Stimulated activated memory B cell treated with anti-CD40 and anti-IgM and Interleukin-4, amounts not matched to agents 10 μg/mL and 1 μg/mL and 100 μg/mL, for 72 hours (primary cell): ENCODE results near the gene SRGAP3.

ENCODE experiments used
- ATAC-seq: fragments of 150-1000 bp; cut with Tn5 transposase; 2 replicates; pipeline ENCODE4 v1.10.0; 2021
- H3K27ac Mint-ChIP-seq: one replicate; pipeline ENCODE4 v1.8.0; 2022; ENCODE audit warnings: mild to moderate bottlenecking, mixed read lengths
- H3K27me3 Mint-ChIP-seq: one replicate; pipeline ENCODE4 v1.8.0; 2022; ENCODE audit warnings: mixed read lengths
- H3K36me3 Mint-ChIP-seq: one replicate; pipeline ENCODE4 v1.8.0; 2022; ENCODE audit warnings: mixed read lengths
- H3K4me1 Mint-ChIP-seq: one replicate; pipeline ENCODE4 v1.8.0; 2022; ENCODE audit warnings: mixed read lengths
- H3K4me3 Mint-ChIP-seq: one replicate; pipeline ENCODE4 v1.8.0; 2022; ENCODE audit warnings: mild to moderate bottlenecking, moderate library complexity, mixed read lengths
- H3K9me3 Mint-ChIP-seq: one replicate; pipeline ENCODE4 v1.8.0; 2022; ENCODE audit warnings: mixed read lengths

The SRGAP3 gene

DNA sequence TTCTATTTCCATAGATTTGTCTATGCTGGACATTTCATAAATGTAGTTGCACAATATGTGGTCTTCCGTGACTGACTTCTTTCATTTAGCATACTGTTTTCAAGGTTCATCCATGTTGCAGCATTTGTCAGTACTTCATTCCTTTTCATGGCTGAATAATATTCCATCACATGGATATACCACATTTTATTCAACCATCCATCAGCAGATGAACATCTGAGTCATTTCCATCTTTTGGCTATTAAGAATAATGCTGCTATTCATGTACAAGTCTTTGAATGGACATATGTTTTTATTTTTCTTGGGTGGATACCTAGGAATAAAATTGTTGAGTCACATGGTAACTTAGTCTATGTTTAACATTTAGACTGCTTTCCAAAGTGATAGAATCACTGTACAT, 186.9 kb downstream of the SRGAP3 start:
- no peak overlapping the region for H3K4me3 Mint-ChIP-seq
- peaks cover 6% of the 10 kb centered on the region for H3K9me3 Mint-ChIP-seq
- H3K36me3 Mint-ChIP-seq: peaks cover 6% of the 10 kb centered on the region
- no peak overlapping the region for H3K27ac Mint-ChIP-seq
- H3K27me3 Mint-ChIP-seq: peaks cover 41% of the 10 kb centered on the region
- no peak for ATAC-seq
- peaks cover 8% of the 10 kb centered on the region for H3K4me1 Mint-ChIP-seq

DNA sequence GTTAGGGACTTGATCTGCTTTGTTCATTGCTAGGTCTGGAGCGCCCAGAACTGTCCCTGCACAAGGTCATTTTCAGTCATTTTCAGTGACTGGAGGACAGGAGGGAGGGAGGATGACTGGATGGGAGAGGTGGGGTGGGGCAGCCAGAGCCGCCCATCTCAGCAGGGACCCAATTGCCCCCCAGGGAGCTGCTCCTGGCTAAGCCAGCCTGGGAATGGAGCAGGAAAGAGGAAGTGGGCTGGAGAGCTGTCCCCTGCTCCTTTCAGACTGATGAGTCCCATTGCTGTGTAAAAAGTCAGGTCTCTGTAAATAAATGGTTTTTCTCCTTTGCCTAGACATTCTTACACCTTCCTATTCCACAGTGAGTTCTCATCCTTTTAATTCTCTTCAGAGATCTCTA, 187.8 kb downstream of the SRGAP3 start:
- Mint-ChIP-seq H3K4me1 (peaks cover 8% of the 10 kb centered on the region), H3K36me3 (peaks cover 6% of the 10 kb centered on the region), H3K27me3 (peaks cover 41% of the 10 kb centered on the region), H3K9me3 (peaks cover 6% of the 10 kb centered on the region), H3K27ac (no peak overlapping the region), H3K4me3 (no peak overlapping the region)
- ATAC-seq: no peak

DNA sequence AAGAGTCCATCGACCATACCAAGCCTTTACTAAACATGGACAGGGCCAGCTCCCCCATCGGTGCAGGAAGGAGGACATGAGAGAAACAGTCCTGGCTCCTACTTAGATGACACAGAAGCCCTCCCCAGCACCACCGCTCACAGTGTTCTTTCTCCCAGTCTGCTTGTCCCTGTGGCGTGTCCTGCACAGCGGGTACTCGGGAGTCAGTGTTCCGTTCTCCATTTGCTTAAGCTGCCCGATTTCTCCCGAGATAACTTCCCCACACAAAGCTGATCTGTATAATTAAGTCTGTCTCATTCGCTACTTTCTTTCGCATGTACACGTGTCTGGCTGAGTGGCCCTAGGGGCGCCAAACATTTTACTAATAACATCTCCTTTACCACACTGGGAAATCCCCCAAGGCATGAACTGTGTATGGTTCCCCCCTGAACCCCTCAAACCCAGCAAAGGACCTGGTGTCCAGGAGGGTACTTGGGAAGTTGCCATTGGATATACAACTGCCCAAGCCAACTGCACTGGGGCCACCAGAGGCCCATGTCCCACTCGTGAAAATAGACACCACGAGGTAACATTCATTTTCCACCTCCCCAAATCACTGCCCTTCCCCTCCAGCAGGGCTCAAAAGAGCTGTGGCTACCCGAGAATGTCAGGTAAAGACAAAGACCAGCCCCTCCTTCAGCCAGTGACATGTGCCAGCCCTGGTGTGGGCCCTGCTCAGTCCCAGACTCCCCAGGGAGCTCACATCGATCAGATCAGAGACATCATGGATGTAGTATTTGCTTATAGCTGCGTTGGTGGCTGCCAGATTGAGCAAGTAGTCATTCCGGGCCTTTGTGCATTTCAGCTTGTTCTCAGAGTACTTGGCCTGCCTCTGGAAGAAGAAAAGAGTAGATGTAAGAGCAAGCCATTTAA, 189.7 kb downstream of the SRGAP3 start:
- ATAC-seq: no peak
- peaks cover 6% of the 10 kb centered on the region for H3K36me3 Mint-ChIP-seq
- no peak overlapping the region for H3K4me3 Mint-ChIP-seq
- H3K4me1 Mint-ChIP-seq: peaks cover 8% of the 10 kb centered on the region
- H3K9me3 Mint-ChIP-seq: peaks cover 6% of the 10 kb centered on the region
- H3K27me3 Mint-ChIP-seq: peaks cover 32% of the 10 kb centered on the region
- H3K27ac Mint-ChIP-seq: no peak overlapping the region

DNA sequence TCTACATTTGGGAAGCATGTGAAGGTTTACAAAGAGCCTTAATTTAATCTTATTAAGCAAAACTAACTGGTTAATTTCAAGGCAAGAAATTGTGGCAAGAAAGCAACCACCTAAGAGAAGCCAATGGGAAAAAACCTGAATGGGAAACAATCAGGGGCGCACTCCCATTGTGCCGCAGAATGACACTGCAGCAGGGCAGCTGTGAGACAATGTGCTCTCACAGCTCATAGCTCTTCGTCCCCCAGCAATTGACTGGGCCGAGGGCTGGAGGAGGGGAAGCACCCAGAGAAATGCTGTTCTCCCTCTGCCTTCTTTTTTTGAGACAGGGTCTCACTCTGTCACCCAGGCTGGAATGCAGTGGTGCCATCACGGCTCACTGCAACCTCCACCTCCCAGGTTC, 192.9 kb downstream of the SRGAP3 start:
- H3K36me3 Mint-ChIP-seq: peaks cover 8% of the 10 kb centered on the region
- peaks cover 16% of the 10 kb centered on the region for H3K27me3 Mint-ChIP-seq
- no peak overlapping the region for H3K4me3 Mint-ChIP-seq
- no peak overlapping the region for H3K27ac Mint-ChIP-seq
- peaks cover 6% of the 10 kb centered on the region for H3K9me3 Mint-ChIP-seq
- H3K4me1 Mint-ChIP-seq: peaks cover 8% of the 10 kb centered on the region
- ATAC-seq: no peak

DNA sequence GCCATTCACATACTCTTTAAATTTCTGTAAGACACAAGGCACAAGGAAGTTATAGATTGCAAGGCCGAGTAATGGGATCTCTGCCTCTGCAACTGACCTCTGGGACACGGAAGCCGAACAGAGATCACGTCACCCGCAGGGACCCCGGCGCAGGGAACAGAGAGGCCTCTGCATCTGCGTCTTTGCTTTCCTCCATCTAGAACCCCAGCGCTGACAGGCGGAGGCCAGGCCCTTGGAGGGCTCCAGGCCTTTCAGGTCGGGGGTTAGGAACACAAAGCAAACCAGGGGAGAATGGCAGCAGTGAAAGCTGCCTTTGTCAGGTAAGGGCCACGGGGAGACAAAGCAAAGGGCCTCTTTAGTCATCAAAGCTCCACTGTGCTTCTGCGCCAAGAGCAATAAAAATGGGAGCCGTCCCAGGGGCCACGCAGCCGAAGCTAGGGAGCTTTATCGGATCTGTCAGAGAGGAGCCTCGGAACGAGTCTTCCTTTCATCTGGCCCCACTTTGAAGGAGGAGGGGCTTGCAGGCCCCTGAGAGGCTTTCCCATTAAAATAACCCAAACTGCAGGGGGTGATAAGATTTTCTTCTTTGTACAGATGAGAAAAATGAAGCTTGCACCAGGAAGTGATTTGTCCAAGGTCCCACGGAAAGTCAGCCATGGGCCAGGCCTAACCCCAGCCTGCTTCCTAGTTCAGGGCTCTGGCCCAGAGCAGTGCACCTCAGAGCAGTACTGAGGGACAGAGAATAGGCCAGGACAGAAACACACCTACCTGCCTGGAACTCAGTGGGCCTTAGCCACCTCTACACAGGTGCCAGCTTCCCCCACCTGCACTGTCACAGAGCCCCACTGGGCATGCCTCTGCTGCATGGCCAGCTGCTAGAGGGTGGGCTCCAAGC, 201.7 kb downstream of the SRGAP3 start:
- no peak overlapping the region for H3K4me3 Mint-ChIP-seq
- H3K36me3 Mint-ChIP-seq: no peaks in the 10 kb centered on the region
- H3K9me3 Mint-ChIP-seq: no peaks in the 10 kb centered on the region
- no peak for ATAC-seq
- H3K27ac Mint-ChIP-seq: no peak overlapping the region
- no peaks in the 10 kb centered on the region for H3K4me1 Mint-ChIP-seq
- H3K27me3 Mint-ChIP-seq: no peaks in the 10 kb centered on the region

DNA sequence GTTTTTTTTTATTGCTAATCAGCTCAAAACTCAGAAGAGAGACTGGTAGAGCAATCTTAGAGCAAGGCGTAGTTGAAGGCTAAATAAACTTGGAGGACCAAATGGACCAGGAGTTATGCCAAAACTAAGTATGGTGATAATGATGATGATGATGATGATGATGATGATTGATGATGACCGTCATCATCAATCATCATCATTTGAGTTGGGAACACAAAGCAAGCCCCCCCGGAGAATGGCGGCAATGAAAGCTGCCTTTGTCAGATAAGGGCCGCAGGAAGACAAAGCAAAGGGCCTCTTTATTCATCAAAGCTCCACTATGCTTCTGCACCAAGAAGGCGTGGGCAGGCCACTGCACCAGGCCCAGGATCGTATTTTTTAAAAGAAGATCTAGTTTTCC, 204.1 kb downstream of the SRGAP3 start:
- Mint-ChIP-seq H3K4me3 (no peak overlapping the region), H3K27me3 (no peaks in the 10 kb centered on the region)

DNA sequence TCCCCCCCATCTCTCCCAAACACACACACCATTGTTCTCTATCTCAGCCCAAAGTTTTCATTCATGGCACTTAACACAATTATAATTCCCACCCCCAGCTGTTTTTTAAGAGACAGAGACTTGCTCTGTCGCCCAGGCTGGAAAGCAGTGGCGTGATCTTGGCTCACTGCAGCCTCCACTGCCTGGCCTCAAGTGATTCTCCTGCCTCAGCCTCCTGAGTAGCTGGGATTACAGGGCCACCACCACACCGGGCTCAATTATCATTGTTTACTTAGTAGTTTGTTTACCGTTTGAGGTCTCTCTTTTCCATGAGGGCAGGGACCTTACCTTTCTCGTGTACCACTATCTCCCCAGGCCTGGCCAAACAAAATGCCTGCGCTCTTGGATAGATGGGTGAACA, 206.4 kb downstream of the SRGAP3 start:
- Mint-ChIP-seq H3K4me1 (no peaks in the 10 kb centered on the region), H3K36me3 (no peaks in the 10 kb centered on the region), H3K27me3 (no peaks in the 10 kb centered on the region), H3K4me3 (no peak overlapping the region), H3K9me3 (no peaks in the 10 kb centered on the region), H3K27ac (no peak overlapping the region)
- ATAC-seq: no peak

More for the DNA sequence above, 204.1 kb downstream of the SRGAP3 start:
- Mint-ChIP-seq H3K36me3 (no peaks in the 10 kb centered on the region), H3K27ac (no peak overlapping the region), H3K4me1 (no peaks in the 10 kb centered on the region), H3K9me3 (no peaks in the 10 kb centered on the region)
- no peak for ATAC-seq

DNA sequence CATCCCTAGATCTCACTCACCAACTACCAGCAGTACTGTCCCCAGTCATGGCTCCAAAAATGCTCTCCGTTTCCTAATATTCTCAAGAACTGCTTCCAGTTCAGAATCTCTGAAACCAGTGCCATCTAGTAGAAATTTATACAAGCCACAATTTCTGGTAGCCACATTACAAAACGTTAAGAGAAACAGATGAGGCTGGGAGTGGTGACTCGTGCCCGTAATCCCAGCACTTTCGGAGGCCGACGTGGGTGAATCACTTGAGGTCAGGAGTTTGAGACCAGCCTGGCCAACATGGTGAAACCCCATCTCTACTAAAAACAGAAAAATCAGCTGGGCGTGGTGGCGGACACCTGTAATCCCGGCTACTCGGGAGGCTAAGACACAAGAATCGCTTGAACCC, 207.8 kb downstream of the SRGAP3 start:
- no peak overlapping the region for H3K4me3 Mint-ChIP-seq
- H3K9me3 Mint-ChIP-seq: no peaks in the 10 kb centered on the region
- H3K27ac Mint-ChIP-seq: no peak overlapping the region
- H3K36me3 Mint-ChIP-seq: no peaks in the 10 kb centered on the region
- H3K4me1 Mint-ChIP-seq: no peaks in the 10 kb centered on the region
- no peaks in the 10 kb centered on the region for H3K27me3 Mint-ChIP-seq
- ATAC-seq: no peak

DNA sequence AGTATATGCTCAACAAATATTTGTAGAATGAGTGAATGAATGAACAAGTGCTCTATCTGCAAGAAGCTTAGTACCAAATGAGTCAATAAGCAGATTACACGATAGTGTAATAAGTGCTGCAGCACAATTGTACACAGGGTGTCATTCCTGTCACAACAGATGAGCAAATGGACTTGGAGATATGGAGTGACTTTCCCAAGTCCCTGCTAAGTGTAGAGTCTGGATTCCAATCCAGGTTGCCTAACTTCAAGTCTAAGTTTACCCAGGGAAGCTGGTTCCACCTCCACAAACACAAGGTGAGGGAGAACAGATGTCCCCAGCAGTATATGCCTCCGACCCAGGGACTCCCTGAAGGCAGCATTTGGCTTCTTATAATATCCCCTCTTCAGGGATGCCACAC, 208.4 kb downstream of the SRGAP3 start:
- ATAC-seq: no peak
- Mint-ChIP-seq H3K4me1 (no peaks in the 10 kb centered on the region), H3K27me3 (no peaks in the 10 kb centered on the region), H3K36me3 (no peaks in the 10 kb centered on the region), H3K27ac (no peak overlapping the region), H3K9me3 (no peaks in the 10 kb centered on the region), H3K4me3 (no peak overlapping the region)

DNA sequence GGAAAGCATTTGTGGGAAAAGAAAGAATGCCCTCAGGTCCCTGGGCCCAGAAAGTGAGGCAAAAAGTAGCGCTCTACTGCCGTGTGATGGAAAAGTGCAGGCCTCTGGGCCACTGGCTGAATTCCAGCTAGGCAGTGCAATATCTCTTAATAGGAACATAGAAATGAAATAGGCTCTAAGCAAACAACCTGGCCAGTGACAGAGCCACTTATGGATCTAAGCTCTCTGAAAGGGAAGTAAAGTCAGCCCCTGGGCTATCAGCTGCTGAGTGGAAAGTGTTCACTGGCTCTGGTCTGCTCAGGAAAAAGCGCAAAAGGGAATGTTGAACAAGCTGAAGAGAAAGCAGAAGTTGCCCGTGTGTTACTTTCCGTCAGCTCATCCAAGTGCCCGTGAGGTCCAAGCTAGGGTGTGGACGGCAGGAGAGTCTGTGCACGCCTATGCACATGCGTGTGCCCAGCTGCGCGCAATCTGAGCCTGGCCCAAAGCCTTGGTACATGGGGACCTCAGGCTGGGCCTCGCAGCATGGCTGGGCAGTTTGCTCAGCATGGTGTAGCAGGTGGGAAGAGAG, 212.2 kb downstream of the SRGAP3 start:
- H3K4me1 Mint-ChIP-seq: peaks cover 9% of the 10 kb centered on the region
- H3K36me3 Mint-ChIP-seq: no peaks in the 10 kb centered on the region
- H3K27me3 Mint-ChIP-seq: peaks cover 14% of the 10 kb centered on the region
- H3K4me3 Mint-ChIP-seq: no peak overlapping the region
- no peak overlapping the region for H3K27ac Mint-ChIP-seq
- no peak for ATAC-seq
- H3K9me3 Mint-ChIP-seq: no peaks in the 10 kb centered on the region

DNA sequence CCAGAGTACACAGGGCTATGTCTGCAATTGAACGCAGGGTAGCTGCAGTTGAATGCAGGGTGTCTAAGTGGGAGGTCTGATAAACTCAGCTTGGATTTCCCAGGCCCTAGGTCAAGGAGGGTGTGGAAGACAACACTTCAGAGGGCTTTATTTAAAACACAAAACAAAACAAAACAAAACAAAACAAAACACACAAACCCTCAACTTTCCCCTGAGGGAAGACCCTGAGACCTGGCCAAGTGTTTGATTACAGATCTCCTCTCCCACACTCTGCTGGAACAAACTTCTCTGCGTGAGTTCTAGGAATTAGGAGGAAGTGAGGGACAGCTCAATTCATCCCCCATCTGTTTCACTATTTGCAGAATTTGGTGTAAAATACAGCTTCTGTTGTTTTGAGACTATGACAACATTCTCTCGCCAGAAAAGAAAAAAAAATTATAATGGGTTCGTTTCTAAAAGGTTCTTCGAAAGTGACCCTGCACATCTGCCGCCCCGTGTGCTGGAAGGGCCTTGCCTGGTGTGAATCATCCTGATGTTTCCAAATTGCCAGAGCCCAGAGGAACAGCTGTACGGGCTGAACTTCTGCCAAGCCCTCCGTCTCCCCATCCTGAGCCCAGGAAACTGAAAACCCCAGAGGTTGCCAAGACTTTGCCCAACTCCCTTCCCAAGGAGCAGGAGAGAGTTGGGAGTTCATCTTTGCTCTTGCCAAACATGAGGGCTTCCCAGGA, 212.9 kb downstream of the SRGAP3 start:
- Mint-ChIP-seq H3K27ac (no peak overlapping the region), H3K4me1 (peaks cover 9% of the 10 kb centered on the region), H3K4me3 (no peak overlapping the region), H3K9me3 (no peaks in the 10 kb centered on the region), H3K27me3 (peaks cover 14% of the 10 kb centered on the region), H3K36me3 (no peaks in the 10 kb centered on the region)
- no peak for ATAC-seq

DNA sequence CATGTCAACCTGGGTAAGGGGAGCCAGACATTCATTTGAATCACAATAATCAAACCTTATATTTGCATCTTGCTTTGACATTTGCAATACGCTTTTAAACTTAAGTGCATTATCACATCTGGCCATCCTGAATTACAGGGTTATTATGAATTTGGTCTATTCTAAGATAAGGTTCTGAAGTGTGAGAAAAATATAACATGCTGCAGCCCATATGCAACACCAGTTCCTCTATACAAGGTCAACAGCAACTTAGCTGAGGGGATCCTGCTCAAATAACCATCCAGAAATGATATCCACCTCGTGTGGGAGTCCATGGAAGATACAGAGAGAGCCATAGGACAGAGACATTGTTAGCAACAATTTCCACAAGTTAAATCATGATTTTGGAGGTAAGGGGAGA, 213.5 kb downstream of the SRGAP3 start:
- H3K27me3 Mint-ChIP-seq: peaks cover 14% of the 10 kb centered on the region
- H3K4me3 Mint-ChIP-seq: no peak overlapping the region
- H3K36me3 Mint-ChIP-seq: no peaks in the 10 kb centered on the region
- H3K9me3 Mint-ChIP-seq: no peaks in the 10 kb centered on the region
- ATAC-seq: no peak
- no peak overlapping the region for H3K27ac Mint-ChIP-seq
- peaks cover 9% of the 10 kb centered on the region for H3K4me1 Mint-ChIP-seq

DNA sequence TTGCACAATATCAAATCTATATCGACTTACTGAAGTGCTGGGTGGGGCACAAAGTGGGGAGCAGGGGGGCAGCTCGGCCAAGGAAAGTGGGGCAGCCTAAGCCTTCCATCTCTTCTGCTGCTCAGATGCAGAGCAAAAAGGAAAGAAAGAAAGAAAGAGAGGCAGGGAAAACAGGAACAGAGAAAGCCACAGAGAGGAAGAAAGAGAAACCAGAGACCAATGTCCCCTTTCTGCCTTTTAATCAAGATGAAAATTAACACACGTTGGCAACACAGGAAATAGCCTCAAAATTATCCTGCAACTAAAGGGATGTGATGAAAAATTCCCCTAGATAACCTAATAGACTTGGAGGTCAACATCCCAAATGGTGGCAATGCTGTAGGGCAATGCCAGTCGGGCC, 214.0 kb downstream of the SRGAP3 start:
- no peaks in the 10 kb centered on the region for H3K9me3 Mint-ChIP-seq
- H3K27me3 Mint-ChIP-seq: peaks cover 14% of the 10 kb centered on the region
- peak overlapping the region; percentile 15 for H3K4me3 Mint-ChIP-seq
- peak; percentile 4 for ATAC-seq
- H3K4me1 Mint-ChIP-seq: peaks cover 9% of the 10 kb centered on the region
- no peaks in the 10 kb centered on the region for H3K36me3 Mint-ChIP-seq
- H3K27ac Mint-ChIP-seq: no peak overlapping the region

DNA sequence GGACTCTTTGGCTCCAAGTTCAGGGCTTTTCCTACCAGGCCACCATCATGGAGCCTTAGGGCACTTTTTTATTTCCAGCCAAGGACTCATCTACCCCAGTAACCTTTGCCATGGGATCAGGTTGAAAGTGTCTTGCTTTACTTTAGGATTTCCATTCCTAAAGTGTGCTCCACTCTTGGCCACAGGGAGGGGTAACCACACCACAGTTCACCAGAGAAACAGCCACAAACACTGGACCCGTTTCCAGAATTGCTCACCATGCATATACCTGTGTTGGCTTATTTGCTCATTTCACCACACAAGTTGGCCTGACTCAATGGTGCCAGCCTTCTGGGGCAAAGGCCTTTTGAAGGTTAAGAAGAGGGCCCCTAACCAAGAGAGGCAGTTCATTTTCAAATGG, 215.6 kb downstream of the SRGAP3 start:
- ATAC-seq: no peak
- H3K9me3 Mint-ChIP-seq: no peaks in the 10 kb centered on the region
- H3K27me3 Mint-ChIP-seq: peaks cover 14% of the 10 kb centered on the region
- no peak overlapping the region for H3K27ac Mint-ChIP-seq
- H3K36me3 Mint-ChIP-seq: no peaks in the 10 kb centered on the region
- H3K4me3 Mint-ChIP-seq: no peak overlapping the region
- peaks cover 9% of the 10 kb centered on the region for H3K4me1 Mint-ChIP-seq

DNA sequence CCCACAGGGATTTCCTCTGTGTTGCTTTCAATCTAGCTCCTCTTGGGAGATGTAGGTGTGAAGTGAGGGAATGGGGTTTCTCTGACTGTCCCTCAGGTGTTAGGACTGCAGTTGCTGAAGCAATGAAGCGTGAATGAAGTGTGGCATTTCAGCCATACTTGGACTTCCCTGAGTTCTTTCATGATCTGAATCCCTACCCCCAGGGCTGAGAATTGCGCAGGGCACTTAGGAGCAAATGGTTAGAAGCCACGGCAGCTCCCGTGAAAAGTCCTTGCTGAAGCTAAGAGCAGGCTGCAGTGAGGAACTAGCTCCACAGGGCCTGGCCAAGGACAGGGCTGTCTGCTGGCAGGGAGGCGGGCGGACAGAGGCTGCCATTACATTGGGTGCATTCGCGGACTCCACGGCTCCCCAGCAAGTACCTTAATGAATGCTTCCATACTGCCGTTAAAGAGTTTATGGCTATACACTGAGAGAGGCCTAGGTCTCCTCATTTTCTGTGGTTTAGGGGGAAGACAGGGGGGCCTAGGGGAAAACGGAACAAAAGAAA, 217.1 kb downstream of the SRGAP3 start:
- no peaks in the 10 kb centered on the region for H3K36me3 Mint-ChIP-seq
- H3K4me3 Mint-ChIP-seq: no peak overlapping the region
- no peak for ATAC-seq
- H3K4me1 Mint-ChIP-seq: peaks cover 9% of the 10 kb centered on the region
- H3K9me3 Mint-ChIP-seq: no peaks in the 10 kb centered on the region
- H3K27ac Mint-ChIP-seq: no peak overlapping the region
- H3K27me3 Mint-ChIP-seq: peaks cover 14% of the 10 kb centered on the region
